Measurements from ENCODE around the gene IGF1R. TPM values are rescaled to one million over a fixed set of nuclear protein-coding genes. Genes with fewer than 3 reads are reported as not detected.

The IGF1R gene
- total and polyA plus RNA-seq, 2 of the 13 experiments (the other 11 are each of a cell fraction or from before 2014, with no cell fraction given): 15.9 to 18.4 TPM

- TF ChIP-seq MEF2D (CRISPR knock-in tag; IDR thresholded peaks at IDR 0.05) (peak; percentile 46), HNF4G (IDR thresholded peaks at IDR 0.05; ENCODE audit: borderline replicate concordance, low read depth, low read length) (no peak), HNF4G (CRISPR knock-in tag; IDR thresholded peaks at IDR 0.05; ENCODE audit: borderline replicate concordance, low read depth) (no peak), GPBP1L1 (CRISPR knock-in tag; IDR thresholded peaks at IDR 0.05) (no peak), ELK4 (CRISPR knock-in tag; IDR thresholded peaks at IDR 0.05; ENCODE audit: borderline replicate concordance) (no peak), ZNF24 (IDR thresholded peaks at IDR 0.05) (no peak), ZNF83 (CRISPR knock-in tag; IDR thresholded peaks at IDR 0.05; ENCODE audit: borderline replicate concordance) (no peak), NFE2L1 (CRISPR knock-in tag; IDR thresholded peaks at IDR 0.05; ENCODE audit: borderline replicate concordance) (no peak), BCLAF1 (IDR thresholded peaks at IDR 0.05) (no peak), ZNF224 (CRISPR knock-in tag; IDR thresholded peaks at IDR 0.05) (no peak), ZEB1 (IDR thresholded peaks at IDR 0.05; ENCODE audit: insufficient replicate concordance, low read depth) (no peak), GLI4 (CRISPR knock-in tag; IDR thresholded peaks at IDR 0.05; ENCODE audit: borderline replicate concordance) (no peak), ZBTB25 (CRISPR knock-in tag; IDR thresholded peaks at IDR 0.05) (no peak), GATAD1 (CRISPR knock-in tag; IDR thresholded peaks at IDR 0.05) (0 out of 2 replicates have a peak, but pooled peaks have one; percentile 21), PHF20 (CRISPR knock-in tag; IDR thresholded peaks at IDR 0.05) (no peak), MAFG (CRISPR knock-in tag; IDR thresholded peaks at IDR 0.05) (no peak), DNMT3B (CRISPR knock-in tag; conservative IDR thresholded peaks at IDR 0.05) (no peak), ZNF564 (CRISPR knock-in tag; IDR thresholded peaks at IDR 0.05) (no peak), ZNF589 (CRISPR knock-in tag; conservative IDR thresholded peaks at IDR 0.05) (no peak), TSC22D2 (CRISPR knock-in tag; IDR thresholded peaks at IDR 0.05; ENCODE audit: borderline replicate concordance) (0 out of 2 replicates have a peak, but pooled peaks have one; percentile 15), ZNF772 (CRISPR knock-in tag; IDR thresholded peaks at IDR 0.05) (no peak), HIVEP1 (CRISPR knock-in tag; IDR thresholded peaks at IDR 0.05) (no peak), ZNF761 (CRISPR knock-in tag; conservative IDR thresholded peaks at IDR 0.05) (no peak), SP140L (CRISPR knock-in tag; IDR thresholded peaks at IDR 0.05; ENCODE audit: borderline replicate concordance) (no peak), SMARCE1 (IDR thresholded peaks at IDR 0.05; ENCODE audit: borderline replicate concordance) (no peak), ESRRA (CRISPR knock-in tag; IDR thresholded peaks at IDR 0.05; ENCODE audit: low read depth) (no peak), MTF1 (CRISPR knock-in tag; IDR thresholded peaks at IDR 0.05) (no peak), MATR3 (CRISPR knock-in tag; IDR thresholded peaks at IDR 0.05) (no peak)
Measured at GRCh38 chr15:98843844-98844243, 195.5 kb downstream of the IGF1R start (continued).
